ENCODE data around the gene CCDC27. TPM values are rescaled to one million over a fixed set of nuclear protein-coding genes. Genes with fewer than 3 reads are reported as not detected.
"Not testable (repeated sequence)": the region's sequence is repeated elsewhere in the genome, so short reads cannot be mapped to it uniquely, and the experiment has no call there.

The CCDC27 gene
- total RNA-seq, 6 experiments from 2014 or later = not detected

- Mint-ChIP-seq H3K27me3 (ENCODE audit: insufficient read depth) (peaks cover 12% of the 10 kb centered on the region; the same call in 1 of the 2 replicates), H3K9me3 (peaks cover 19% of the 10 kb centered on the region), H3K4me3 (no peak overlapping the region), H3K27ac (no peak overlapping the region), H3K36me3 (ENCODE audit: low read depth) (no peaks in the 10 kb centered on the region), H3K4me1 (ENCODE audit: low read depth) (peaks cover 16% of the 10 kb centered on the region)
- TF ChIP-seq, protein P1, sequence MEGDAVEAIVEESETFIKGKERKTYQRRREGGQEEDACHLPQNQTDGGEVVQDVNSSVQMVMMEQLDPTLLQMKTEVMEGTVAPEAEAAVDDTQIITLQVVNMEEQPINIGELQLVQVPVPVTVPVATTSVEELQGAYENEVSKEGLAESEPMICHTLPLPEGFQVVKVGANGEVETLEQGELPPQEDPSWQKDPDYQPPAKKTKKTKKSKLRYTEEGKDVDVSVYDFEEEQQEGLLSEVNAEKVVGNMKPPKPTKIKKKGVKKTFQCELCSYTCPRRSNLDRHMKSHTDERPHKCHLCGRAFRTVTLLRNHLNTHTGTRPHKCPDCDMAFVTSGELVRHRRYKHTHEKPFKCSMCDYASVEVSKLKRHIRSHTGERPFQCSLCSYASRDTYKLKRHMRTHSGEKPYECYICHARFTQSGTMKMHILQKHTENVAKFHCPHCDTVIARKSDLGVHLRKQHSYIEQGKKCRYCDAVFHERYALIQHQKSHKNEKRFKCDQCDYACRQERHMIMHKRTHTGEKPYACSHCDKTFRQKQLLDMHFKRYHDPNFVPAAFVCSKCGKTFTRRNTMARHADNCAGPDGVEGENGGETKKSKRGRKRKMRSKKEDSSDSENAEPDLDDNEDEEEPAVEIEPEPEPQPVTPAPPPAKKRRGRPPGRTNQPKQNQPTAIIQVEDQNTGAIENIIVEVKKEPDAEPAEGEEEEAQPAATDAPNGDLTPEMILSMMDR (IDR thresholded peaks at IDR 0.05) = no peak
- no peak for DNase-seq
Measured at GRCh38 chr1:3805038-3805437, 52.8 kb downstream of the CCDC27 start.

DNA sequence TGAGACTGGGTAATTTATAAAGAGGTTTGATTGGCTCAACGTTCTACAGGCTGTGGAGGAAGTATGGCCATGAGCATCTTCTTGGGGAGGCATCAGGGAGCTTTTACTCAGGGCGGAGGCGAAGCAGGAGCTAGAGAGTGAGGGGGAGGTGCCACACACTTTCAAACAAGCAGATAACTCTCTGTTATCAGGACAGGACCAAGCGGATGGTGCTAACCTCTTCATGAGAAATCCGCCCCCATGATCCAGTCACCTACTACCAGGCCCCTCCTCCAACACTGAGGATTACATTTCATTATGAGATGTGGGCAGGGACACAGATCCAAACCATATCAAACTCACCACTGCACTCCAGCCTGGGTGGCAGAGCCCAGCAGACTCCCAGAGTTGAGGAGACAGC is 55.5 kb downstream of the CCDC27 start:
- TF ChIP-seq, protein P1 (IDR thresholded peaks at IDR 0.05) = no peak
- peaks cover 6% of the 10 kb centered on the region; the same call in 1 of the 2 replicates for H3K27me3 Mint-ChIP-seq (ENCODE audit: insufficient read depth)
- no peak overlapping the region for H3K27ac Mint-ChIP-seq
- no peak for DNase-seq
- H3K9me3 Mint-ChIP-seq = peaks cover 19% of the 10 kb centered on the region
- H3K36me3 Mint-ChIP-seq (ENCODE audit: low read depth) = no peaks in the 10 kb centered on the region
- H3K4me1 Mint-ChIP-seq (ENCODE audit: low read depth) = peaks cover 19% of the 10 kb centered on the region
- H3K4me3 Mint-ChIP-seq = no peak overlapping the region

- Mint-ChIP-seq H3K36me3 (ENCODE audit: low read depth) (no peaks in the 10 kb centered on the region), H3K27me3 (ENCODE audit: insufficient read depth) (no peaks in the 10 kb centered on the region), H3K27ac (no peak overlapping the region), H3K9me3 (peaks cover 19% of the 10 kb centered on the region), H3K4me3 (no peak overlapping the region), H3K4me1 (ENCODE audit: low read depth) (peaks cover 6% of the 10 kb centered on the region)
- TF ChIP-seq, protein P1 (IDR thresholded peaks at IDR 0.05) = no peak
- DNase-seq = no peak
Measured at GRCh38 chr1:3809680-3810079, 57.4 kb downstream of the CCDC27 start.

GRCh38 chr1:3810149-3810761 is 58.0 kb downstream of the CCDC27 start:
- H3K27me3 Mint-ChIP-seq (ENCODE audit: insufficient read depth); H3K4me1 Mint-ChIP-seq (ENCODE audit: low read depth); H3K4me3 Mint-ChIP-seq; H3K36me3 Mint-ChIP-seq (ENCODE audit: low read depth); H3K27ac Mint-ChIP-seq; DNase-seq: not testable (repeated sequence)
- H3K9me3 Mint-ChIP-seq = peaks cover 19% of the 10 kb centered on the region

DNA sequence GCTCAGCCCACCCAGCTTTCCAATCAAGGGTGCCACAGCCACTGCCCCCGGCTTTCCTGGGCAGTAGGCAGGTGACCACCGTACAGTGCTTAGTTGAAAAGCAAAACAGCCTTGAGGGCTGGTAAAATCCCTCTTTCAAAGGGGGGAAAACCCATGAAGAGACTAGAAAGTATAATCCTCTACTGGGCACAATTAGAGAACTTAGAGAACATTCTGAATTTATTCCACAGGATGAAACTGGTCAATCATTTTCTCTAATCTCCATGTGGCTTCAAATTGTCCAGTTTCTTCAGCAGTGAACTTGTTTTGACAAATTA is 59.3 kb downstream of the CCDC27 start:
- H3K27ac Mint-ChIP-seq = no peak overlapping the region

GRCh38 chr1:3814065-3814464 is 61.8 kb downstream of the CCDC27 start:
- H3K27ac Mint-ChIP-seq = no peak overlapping the region

More for the DNA sequence above, 59.3 kb downstream of the CCDC27 start:
- Mint-ChIP-seq H3K27me3 (ENCODE audit: insufficient read depth) (no peaks in the 10 kb centered on the region; the same call in 1 of the 2 replicates), H3K4me3 (no peak overlapping the region), H3K4me1 (ENCODE audit: low read depth) (peaks cover 6% of the 10 kb centered on the region), H3K36me3 (ENCODE audit: low read depth) (no peaks in the 10 kb centered on the region), H3K9me3 (peaks cover 13% of the 10 kb centered on the region)
- no peak for DNase-seq
- TF ChIP-seq, protein P1 (IDR thresholded peaks at IDR 0.05) = no peak

More at GRCh38 chr1:3814065-3814464, 61.8 kb downstream of the CCDC27 start:
- TF ChIP-seq, protein P1 (IDR thresholded peaks at IDR 0.05) = no peak
- no peaks in the 10 kb centered on the region; the same call in 1 of the 2 replicates for H3K27me3 Mint-ChIP-seq (ENCODE audit: insufficient read depth)
- DNase-seq = no peak
- no peaks in the 10 kb centered on the region for H3K9me3 Mint-ChIP-seq
- H3K36me3 Mint-ChIP-seq (ENCODE audit: low read depth) = no peaks in the 10 kb centered on the region
- no peak overlapping the region for H3K4me3 Mint-ChIP-seq
- peaks cover 6% of the 10 kb centered on the region for H3K4me1 Mint-ChIP-seq (ENCODE audit: low read depth)
